ENCODE measurements around the gene GNB5.
"Not testable (repeated sequence)": the region's sequence is repeated elsewhere in the genome, so short reads cannot be mapped to it uniquely, and the experiment has no call there.

GNB5 gene

DNA sequence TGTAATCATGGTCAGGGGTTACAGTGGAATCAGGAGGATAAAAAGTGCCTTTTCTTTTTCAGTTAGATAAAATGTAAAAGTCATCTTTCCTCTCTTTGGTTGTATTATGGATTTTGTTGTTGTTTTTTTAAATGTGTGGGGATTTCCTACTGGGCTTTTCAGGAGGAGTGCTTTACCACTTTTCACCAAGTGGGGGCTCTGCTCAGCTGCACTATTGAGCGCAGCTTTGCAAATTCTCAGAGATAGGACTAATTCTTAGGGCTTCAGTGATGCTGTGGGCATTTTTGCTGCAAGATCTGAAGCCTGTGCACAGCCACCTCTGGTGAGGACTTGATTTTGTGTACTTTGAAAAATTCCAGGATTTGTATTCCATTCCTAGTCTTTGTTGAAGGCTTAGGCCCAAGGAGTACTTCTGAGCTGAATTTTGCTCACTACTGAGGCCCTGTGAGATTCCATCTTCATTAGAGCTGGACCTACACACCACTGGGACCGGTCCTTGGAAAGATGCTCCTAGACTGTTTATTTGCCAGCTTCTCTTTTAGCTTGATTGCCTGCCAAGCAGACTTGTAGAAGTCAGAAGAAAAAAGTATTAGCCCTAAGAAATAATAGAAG, 7.5 kb downstream of the GNB5 start:
- H3K4me1 ChIP-seq (ENCODE audit: control insufficient read depth, insufficient read depth, low read length, poor library complexity, severe bottlenecking), result no peaks in the 10 kb centered on the region
- H3K4me3 ChIP-seq (ENCODE audit: extremely low read depth, insufficient read depth, low read length, poor library complexity, severe bottlenecking), result no peak overlapping the region
- WGBS, 2 experiments (ENCODE audit: insufficient coverage in 2 of 2), result 53 to 54% methylated on average over 2 of the region's 2 CpGs
- no peaks in the 10 kb centered on the region for H3K36me3 ChIP-seq (ENCODE audit: control insufficient read depth, insufficient read depth, low read length)
- no peak overlapping the region for H3K27ac ChIP-seq (ENCODE audit: low read depth, low read length, severe bottlenecking)
- no peaks in the 10 kb centered on the region for H3K9me3 ChIP-seq (ENCODE audit: control insufficient read depth, low read length)

- no peak overlapping the region for H3K4me3 ChIP-seq (ENCODE audit: extremely low read depth, insufficient read depth, low read length, poor library complexity, severe bottlenecking)
- no peaks in the 10 kb centered on the region for H3K9me3 ChIP-seq (ENCODE audit: control insufficient read depth, low read length)
- H3K4me1 ChIP-seq (ENCODE audit: control insufficient read depth, insufficient read depth, low read length, poor library complexity, severe bottlenecking), result no peaks in the 10 kb centered on the region
- WGBS, 2 experiments (ENCODE audit: insufficient coverage in 2 of 2), result 93 to 100% methylated on average over 4 of the region's 6 CpGs
- no peaks in the 10 kb centered on the region for H3K36me3 ChIP-seq (ENCODE audit: control insufficient read depth, insufficient read depth, low read length)
- no peak overlapping the region for H3K27ac ChIP-seq (ENCODE audit: low read depth, low read length, severe bottlenecking)
Measured at GRCh38 chr15:52181938-52182780, 9.0 kb downstream of the GNB5 start.

- no peaks in the 10 kb centered on the region for H3K4me1 ChIP-seq (ENCODE audit: control insufficient read depth, insufficient read depth, low read length, poor library complexity, severe bottlenecking)
- no peaks in the 10 kb centered on the region for H3K36me3 ChIP-seq (ENCODE audit: control insufficient read depth, insufficient read depth, low read length)
- WGBS, 2 experiments (ENCODE audit: insufficient coverage in 2 of 2), result 92 to 94% methylated on average over 5 to 10 of the region's 10 CpGs
- no peak overlapping the region for H3K27ac ChIP-seq (ENCODE audit: low read depth, low read length, severe bottlenecking)
- H3K9me3 ChIP-seq (ENCODE audit: control insufficient read depth, low read length), result no peaks in the 10 kb centered on the region
- no peak overlapping the region for H3K4me3 ChIP-seq (ENCODE audit: extremely low read depth, insufficient read depth, low read length, poor library complexity, severe bottlenecking)
Measured at GRCh38 chr15:52180851-52181450, 10.2 kb downstream of the GNB5 start.

DNA sequence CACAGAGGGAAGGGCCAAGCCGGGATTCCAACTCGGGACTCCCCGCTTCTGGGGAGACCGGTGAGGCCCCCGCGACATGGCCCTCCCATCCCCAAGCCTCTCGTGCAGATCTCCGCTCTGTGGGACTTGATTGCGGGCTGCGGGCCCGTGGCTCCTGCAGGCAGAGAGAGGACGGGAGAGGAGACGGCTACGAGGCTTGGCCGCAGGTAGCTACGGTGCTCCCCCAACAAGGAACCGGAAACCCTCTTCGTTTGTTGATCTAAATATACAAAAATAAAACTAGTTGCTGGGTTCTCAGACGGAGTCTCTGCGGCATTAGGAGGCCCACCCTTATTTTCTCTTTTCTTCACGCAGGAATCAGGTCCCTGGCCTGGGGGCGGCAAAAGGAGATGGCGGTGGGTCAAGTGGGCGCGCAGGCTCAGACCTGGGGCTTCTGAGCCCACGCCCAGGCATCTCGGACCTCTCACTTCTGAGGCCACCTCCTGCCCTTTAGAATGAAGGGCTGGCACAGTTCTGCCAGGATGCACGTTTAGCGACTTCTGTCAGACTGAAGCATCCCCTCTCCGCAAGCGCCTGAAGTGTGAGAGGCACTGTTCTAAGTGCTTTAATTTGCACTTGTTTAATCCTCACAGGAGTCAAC, 10.9 kb downstream of the GNB5 start:
- 14 to 18% methylated on average over 19 to 21 of the region's 31 CpGs for WGBS, 2 experiments (ENCODE audit: insufficient coverage in 2 of 2)
- Histone ChIP-seq H3K4me3 (ENCODE audit: extremely low read depth, insufficient read depth, low read length, poor library complexity, severe bottlenecking) (peak overlapping the region; percentile 57), H3K9me3 (ENCODE audit: control insufficient read depth, low read length) (no peaks in the 10 kb centered on the region), H3K27ac (ENCODE audit: low read depth, low read length, severe bottlenecking) (no peak overlapping the region), H3K4me1 (ENCODE audit: control insufficient read depth, insufficient read depth, low read length, poor library complexity, severe bottlenecking) (no peaks in the 10 kb centered on the region), H3K36me3 (ENCODE audit: control insufficient read depth, insufficient read depth, low read length) (no peaks in the 10 kb centered on the region)

DNA sequence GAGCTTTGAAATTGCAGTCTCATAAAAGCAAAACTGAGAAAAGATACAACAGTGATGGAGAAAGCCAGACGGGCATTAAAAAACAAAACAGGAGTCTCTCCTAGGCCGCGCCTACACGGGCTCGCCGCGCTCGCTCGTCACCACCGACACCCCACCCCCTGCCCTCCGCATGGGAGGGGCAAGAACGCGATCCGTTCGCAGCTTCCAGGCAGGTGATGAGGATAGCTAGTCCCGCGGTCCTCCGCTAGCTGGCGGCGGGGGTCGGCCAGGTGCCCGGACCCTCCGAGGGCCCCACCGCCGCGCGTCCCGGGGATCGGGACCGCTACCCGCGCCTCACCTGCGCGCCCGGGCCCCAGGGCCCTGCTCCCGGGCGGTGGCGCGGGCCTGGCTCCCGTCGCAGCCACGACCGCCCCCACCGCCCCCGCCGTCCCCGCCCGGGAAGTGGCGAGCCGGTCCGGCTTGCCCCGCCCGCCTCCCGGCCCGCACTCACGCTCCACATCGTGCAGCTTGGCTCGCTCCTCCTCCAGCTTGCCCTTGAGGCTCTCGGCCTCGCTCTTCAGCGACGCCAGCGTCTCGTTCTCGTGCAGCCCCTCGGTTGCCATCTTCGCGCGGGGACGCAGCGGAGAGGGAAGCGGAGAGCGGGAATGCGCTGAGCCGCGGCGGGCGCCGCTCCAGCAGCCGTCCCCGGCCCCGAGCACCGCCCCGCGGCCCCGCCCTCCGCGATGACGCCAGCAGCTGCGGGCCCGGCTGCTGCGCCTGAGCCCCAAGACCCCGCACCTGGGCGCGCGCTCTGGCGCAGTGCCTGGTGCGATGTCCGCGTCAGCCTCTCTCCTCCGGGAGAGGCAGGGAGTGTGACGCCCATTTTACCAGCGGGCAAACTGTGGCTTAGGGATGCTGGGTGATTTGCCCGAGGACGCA, 11.7 kb downstream of the GNB5 start:
- Histone ChIP-seq H3K27ac (ENCODE audit: low read depth, low read length, severe bottlenecking) (no peak overlapping the region), H3K36me3 (ENCODE audit: control insufficient read depth, insufficient read depth, low read length) (no peaks in the 10 kb centered on the region), H3K9me3 (ENCODE audit: control insufficient read depth, low read length) (no peaks in the 10 kb centered on the region), H3K4me1 (ENCODE audit: control insufficient read depth, insufficient read depth, low read length, poor library complexity, severe bottlenecking) (no peaks in the 10 kb centered on the region), H3K4me3 (ENCODE audit: extremely low read depth, insufficient read depth, low read length, poor library complexity, severe bottlenecking) (peak overlapping the region; percentile 57)
- WGBS, 2 experiments (ENCODE audit: insufficient coverage in 2 of 2), result 0% methylated on average over 69 to 88 of the region's 105 CpGs

- 27 to 31% methylated on average over 2 to 3 of the region's 10 CpGs for WGBS, 2 experiments (ENCODE audit: insufficient coverage in 2 of 2)
- Histone ChIP-seq H3K9me3 (ENCODE audit: control insufficient read depth, low read length) (no peaks in the 10 kb centered on the region), H3K4me1 (ENCODE audit: control insufficient read depth, insufficient read depth, low read length, poor library complexity, severe bottlenecking) (no peaks in the 10 kb centered on the region), H3K27ac (ENCODE audit: low read depth, low read length, severe bottlenecking) (no peak overlapping the region), H3K36me3 (ENCODE audit: control insufficient read depth, insufficient read depth, low read length) (no peaks in the 10 kb centered on the region), H3K4me3 (ENCODE audit: extremely low read depth, insufficient read depth, low read length, poor library complexity, severe bottlenecking) (peak overlapping the region; percentile 57)
Measured at GRCh38 chr15:52178765-52179164, 12.4 kb downstream of the GNB5 start.

GRCh38 chr15:52172869-52173268, 18.3 kb downstream of the GNB5 start:
- WGBS, 2 experiments (ENCODE audit: insufficient coverage in 2 of 2), result no CpG with 5 or more reads among the region's 2 CpGs
- Histone ChIP-seq H3K27ac (ENCODE audit: low read depth, low read length, severe bottlenecking) (no peak overlapping the region), H3K9me3 (ENCODE audit: control insufficient read depth, low read length) (no peaks in the 10 kb centered on the region), H3K36me3 (ENCODE audit: control insufficient read depth, insufficient read depth, low read length) (no peaks in the 10 kb centered on the region), H3K4me3 (ENCODE audit: extremely low read depth, insufficient read depth, low read length, poor library complexity, severe bottlenecking) (no peak overlapping the region), H3K4me1 (ENCODE audit: control insufficient read depth, insufficient read depth, low read length, poor library complexity, severe bottlenecking) (no peaks in the 10 kb centered on the region)

- 0% methylated on average over 1 of the region's 1 CpG for WGBS, 2 experiments (ENCODE audit: insufficient coverage in 2 of 2)
- no peak overlapping the region for H3K27ac ChIP-seq (ENCODE audit: low read depth, low read length, severe bottlenecking)
- no peaks in the 10 kb centered on the region for H3K36me3 ChIP-seq (ENCODE audit: control insufficient read depth, insufficient read depth, low read length)
- H3K9me3 ChIP-seq (ENCODE audit: control insufficient read depth, low read length), result no peaks in the 10 kb centered on the region
- no peak overlapping the region for H3K4me3 ChIP-seq (ENCODE audit: extremely low read depth, insufficient read depth, low read length, poor library complexity, severe bottlenecking)
- no peaks in the 10 kb centered on the region for H3K4me1 ChIP-seq (ENCODE audit: control insufficient read depth, insufficient read depth, low read length, poor library complexity, severe bottlenecking)
Measured at GRCh38 chr15:52171807-52172206, 19.4 kb downstream of the GNB5 start.

DNA sequence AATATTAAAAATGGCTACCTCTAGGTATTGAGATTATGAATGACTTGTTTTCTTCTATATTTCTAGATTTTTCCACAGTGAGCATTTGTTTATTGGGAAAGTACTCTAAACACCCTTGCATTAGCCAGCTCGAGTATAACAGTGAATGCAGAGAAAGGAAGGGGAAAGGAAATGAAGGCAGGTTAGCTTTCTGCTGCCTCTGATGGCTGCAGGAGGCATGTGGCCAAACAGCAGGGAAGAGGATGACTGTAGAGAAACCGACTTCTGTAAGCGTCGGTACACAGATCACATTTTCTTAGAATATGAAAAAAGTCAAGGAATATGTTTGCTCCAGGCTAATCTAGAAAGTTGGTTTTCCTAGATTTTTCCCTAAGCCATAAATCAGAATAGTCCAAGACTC, 19.8 kb downstream of the GNB5 start:
- no peak overlapping the region for H3K4me3 ChIP-seq (ENCODE audit: extremely low read depth, insufficient read depth, low read length, poor library complexity, severe bottlenecking)
- no peaks in the 10 kb centered on the region for H3K4me1 ChIP-seq (ENCODE audit: control insufficient read depth, insufficient read depth, low read length, poor library complexity, severe bottlenecking)
- H3K9me3 ChIP-seq (ENCODE audit: control insufficient read depth, low read length), result no peaks in the 10 kb centered on the region
- H3K27ac ChIP-seq (ENCODE audit: low read depth, low read length, severe bottlenecking), result no peak overlapping the region
- WGBS, 2 experiments (ENCODE audit: insufficient coverage in 2 of 2), result 10 to 18% methylated on average over 2 to 4 of the region's 4 CpGs
- no peaks in the 10 kb centered on the region for H3K36me3 ChIP-seq (ENCODE audit: control insufficient read depth, insufficient read depth, low read length)

DNA sequence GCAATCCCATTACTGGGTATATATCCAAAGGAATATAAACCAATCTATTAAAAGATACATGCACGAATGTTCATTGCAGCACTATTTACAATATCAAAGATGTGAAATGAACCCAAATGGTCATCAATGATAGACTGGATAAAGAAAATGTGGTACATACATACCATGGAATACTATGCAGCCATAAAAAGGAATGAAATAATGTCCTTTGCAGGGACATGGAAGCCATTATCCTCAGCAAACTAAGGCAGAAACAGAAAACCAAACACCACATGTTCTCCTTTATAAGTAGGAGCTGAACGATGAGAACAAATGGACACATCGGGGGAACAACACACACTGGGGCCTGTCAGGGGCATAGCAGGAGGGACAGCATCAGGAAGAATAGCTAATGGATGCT, 21.0 kb downstream of the GNB5 start:
- not testable (repeated sequence) for H3K4me1 ChIP-seq (ENCODE audit: control insufficient read depth, insufficient read depth, low read length, poor library complexity, severe bottlenecking); H3K27ac ChIP-seq (ENCODE audit: low read depth, low read length, severe bottlenecking); H3K4me3 ChIP-seq (ENCODE audit: extremely low read depth, insufficient read depth, low read length, poor library complexity, severe bottlenecking); H3K36me3 ChIP-seq (ENCODE audit: control insufficient read depth, insufficient read depth, low read length); H3K9me3 ChIP-seq (ENCODE audit: control insufficient read depth, low read length)
- WGBS, 2 experiments (ENCODE audit: insufficient coverage in 2 of 2), result 100% methylated on average over 1 of the region's 3 CpGs; no CpG with 5 or more reads in 1 of the 2 experiments

Measured in mesodermal cell (in vitro differentiated cells).